NCI-H1417 (cell line): ENCODE data around the gene HFE.
"Not testable (repeated sequence)": the region's sequence is repeated elsewhere in the genome, so short reads cannot be mapped to it uniquely, and the experiment has no call there.

Experiments used
- DNase-seq, 3 experiments: peaks; one replicate each; lab custom pipeline; 2025; lab: John Stamatoyannopoulos, UW

HFE gene, protein sequence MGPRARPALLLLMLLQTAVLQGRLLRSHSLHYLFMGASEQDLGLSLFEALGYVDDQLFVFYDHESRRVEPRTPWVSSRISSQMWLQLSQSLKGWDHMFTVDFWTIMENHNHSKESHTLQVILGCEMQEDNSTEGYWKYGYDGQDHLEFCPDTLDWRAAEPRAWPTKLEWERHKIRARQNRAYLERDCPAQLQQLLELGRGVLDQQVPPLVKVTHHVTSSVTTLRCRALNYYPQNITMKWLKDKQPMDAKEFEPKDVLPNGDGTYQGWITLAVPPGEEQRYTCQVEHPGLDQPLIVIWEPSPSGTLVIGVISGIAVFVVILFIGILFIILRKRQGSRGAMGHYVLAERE

DNA sequence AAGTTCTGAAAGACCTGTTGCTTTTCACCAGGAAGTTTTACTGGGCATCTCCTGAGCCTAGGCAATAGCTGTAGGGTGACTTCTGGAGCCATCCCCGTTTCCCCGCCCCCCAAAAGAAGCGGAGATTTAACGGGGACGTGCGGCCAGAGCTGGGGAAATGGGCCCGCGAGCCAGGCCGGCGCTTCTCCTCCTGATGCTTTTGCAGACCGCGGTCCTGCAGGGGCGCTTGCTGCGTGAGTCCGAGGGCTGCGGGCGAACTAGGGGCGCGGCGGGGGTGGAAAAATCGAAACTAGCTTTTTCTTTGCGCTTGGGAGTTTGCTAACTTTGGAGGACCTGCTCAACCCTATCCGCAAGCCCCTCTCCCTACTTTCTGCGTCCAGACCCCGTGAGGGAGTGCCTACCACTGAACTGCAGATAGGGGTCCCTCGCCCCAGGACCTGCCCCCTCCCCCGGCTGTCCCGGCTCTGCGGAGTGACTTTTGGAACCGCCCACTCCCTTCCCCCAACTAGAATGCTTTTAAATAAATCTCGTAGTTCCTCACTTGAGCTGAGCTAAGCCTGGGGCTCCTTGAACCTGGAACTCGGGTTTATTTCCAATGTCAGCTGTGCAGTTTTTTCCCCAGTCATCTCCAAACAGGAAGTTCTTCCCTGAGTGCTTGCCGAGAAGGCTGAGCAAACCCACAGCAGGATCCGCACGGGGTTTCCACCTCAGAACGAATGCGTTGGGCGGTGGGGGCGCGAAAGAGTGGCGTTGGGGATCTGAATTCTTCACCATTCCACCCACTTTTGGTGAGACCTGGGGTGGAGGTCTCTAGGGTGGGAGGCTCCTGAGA is at the start of gene HFE:
Gene HFE, plus strand, starts transcription at position 146 of the 832 bp plus-strand sequence. Its CDS starts 12 bp downstream, at position 158.
- no peak for DNase-seq

DNA sequence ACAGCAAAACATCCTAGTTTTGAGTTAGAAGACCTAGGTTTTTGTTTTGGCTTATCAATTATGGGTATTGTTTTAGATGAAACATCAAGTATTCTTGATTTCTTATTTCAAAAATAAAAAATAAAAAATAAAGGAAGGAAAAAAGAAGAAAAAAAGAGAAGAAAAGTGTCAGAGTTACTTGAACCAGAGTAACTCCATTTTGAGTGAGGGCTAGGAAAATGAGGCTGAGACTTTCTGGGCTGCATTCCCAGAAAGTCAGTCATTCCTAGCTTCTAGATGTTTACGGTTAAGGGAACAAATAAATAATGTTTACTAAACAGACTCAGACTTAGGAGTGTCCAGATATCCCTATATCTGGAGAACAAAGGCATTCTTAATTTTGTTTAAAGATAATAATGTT is 45.3 kb upstream of the HFE start:
- DNase-seq: no peak

DNA sequence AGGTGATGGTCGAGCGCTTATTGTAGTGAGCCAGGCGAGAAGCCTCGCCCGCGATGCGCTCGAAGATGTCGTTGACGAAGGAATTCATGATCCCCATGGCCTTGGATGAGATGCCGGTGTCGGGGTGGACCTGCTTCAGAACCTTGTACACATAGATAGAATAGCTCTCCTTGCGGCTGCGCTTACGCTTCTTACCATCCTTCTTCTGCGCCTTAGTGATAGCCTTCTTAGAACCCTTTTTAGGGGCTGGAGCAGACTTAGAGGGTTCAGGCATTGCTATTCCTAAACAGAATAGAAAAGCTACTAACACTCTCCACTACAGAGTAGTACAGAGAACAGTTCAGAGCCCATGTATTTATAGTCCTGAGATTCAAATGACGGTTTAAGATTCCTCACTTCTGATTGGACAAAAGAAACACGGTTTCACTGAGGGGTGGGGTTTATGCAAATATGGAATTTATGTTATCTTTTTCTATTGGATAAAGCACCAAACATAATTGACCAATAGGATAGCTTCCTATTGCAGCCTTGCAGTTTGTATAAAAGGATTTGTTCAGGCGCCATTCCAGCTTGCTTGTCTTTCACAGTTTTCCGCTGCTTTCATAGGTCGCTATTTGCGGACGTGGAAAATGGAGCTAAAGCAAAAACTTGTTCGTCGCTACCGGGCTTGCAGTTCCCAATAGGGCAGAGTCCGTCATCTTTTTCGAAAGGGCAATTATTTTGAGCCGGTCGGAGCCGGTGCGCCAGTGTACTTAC is 43.7 kb upstream of the HFE start:
- peak; percentile 73 to 93 (median 87) for DNase-seq

DNA sequence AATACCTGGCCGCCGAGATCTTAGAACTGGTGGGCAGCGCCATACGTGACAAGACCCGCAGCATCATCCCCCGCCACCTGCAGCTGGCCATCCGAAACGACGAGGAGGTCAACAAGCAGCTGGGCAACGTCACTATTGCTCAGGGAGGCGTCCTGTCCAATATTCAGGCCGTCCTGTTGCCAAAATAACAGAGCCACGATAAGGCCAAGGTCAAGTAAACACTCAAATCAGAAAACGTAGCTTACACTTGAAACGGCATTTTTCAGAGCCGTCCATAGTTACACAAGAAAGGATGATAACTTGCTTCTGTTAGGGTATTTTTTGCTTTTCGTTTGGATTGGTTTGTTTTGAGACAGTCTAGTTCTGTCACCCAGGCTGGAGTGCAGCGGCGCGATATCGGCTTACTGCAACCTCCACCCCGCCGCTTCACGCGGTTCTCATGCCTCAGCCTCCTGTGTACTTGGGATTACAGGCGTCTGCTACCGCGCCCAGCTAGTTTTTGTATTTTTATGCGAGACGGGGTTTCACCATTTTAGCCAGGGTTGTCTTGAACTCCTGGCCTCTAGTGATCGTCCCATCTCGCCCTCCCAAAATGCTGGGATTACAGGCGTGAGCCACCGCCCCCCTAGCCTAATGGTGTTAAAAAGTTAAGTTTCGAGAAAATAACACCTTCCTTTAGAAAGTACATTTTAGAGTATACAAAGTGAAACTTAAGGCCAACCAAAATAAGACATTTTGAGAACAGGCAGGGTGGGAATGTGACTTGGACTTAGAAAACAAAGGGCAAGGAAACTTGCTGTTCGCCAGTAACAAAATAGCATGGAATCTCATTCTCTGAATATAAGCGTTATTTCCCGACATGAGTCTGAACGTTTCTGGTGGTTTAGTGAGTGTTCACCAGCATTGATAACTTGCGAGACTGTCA is 42.8 kb upstream of the HFE start:
- DNase-seq: peak in 2 of 3 experiments; percentile 47 to 72

DNA sequence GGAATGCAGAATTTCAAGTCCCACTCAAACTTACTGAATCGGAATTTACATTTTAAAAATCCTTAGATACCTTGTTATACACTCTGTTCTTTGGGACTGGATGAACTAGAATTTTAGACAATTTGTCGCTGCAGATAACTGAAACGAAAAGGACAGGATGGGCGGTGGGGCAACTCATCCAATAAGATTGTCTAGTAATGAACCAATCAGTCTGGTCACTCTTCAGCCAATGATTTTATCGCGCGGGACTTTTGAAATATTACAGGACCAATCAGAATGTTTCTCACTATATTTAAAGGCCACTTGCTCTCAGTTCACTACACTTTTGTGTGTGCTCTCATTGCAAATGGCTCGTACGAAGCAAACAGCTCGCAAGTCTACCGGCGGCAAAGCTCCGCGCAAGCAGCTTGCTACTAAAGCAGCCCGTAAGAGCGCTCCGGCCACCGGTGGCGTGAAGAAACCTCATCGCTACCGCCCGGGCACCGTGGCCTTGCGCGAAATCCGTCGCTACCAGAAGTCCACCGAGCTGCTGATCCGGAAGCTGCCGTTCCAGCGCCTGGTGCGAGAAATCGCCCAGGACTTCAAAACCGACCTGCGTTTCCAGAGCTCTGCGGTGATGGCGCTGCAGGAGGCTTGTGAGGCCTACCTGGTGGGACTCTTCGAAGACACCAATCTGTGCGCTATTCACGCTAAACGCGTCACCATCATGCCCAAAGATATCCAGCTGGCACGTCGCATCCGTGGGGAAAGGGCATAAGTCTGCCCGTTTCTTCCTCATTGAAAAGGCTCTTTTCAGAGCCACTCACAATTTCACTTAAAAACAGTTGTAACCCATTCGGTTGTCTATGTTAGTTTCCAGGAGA is 41.9 kb upstream of the HFE start:
- DNase-seq: peak; percentile 90 to 98 (median 92)

DNA sequence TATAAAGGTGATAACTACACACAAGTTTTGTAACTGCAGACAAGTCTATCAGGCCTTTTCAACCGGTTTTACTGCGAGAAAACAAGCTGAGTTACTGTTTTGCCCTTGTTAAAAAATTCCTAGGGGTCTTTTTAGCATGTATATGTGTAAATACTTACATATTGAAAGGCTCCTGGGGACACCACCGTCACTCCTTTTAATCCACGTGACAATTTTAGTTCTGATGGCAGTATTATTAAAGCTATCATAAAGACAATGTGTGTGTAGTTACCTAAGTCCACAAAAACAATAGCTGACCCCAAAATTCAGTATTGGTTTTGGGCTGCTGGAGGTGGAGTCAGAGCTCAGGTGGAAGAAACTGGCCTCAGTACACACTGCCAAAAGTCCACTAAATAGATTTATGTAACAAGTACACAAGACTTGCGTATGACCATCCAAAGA is 41.3 kb upstream of the HFE start:
- DNase-seq: peak in 1 of 3 experiments; percentile 38

DNA sequence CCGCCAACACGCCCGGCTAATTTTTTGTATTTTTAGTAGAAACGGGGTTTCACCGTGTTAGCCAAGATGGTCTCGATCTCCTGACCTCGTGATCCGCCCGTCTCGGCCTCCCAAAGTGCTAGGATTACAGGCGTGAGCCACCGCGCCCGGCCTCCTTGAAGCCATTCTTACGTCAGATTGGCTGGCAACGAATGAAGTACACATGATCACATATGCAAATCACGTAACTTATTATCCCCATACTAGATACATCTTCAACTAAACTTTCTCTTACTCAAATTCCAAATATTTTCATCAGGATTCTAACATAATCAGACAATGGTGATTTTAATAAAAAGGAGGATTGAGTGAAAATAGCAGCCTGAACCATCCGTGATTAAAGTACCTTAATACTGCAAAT is 39.9 kb upstream of the HFE start:
- DNase-seq: not testable (repeated sequence)

DNA sequence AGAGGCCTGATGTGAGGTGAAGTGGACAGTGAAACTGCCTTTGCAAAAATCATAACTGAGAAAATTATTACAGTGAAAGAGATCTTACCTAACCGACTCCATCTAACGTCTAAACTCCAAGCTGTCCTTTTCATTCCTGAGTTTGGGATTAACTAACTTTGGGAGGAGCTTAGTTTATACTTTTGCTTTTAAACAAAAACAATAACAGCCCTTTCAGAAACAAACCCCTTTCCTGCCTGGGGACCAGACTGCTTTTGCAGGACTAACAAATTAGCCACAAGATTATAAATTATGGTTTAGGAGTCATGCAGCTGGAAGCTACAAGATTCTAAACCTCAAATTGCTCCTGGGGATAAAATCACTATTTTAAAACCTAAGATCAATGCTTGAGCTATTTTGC is 38.6 kb upstream of the HFE start:
- DNase-seq: no peak

DNA sequence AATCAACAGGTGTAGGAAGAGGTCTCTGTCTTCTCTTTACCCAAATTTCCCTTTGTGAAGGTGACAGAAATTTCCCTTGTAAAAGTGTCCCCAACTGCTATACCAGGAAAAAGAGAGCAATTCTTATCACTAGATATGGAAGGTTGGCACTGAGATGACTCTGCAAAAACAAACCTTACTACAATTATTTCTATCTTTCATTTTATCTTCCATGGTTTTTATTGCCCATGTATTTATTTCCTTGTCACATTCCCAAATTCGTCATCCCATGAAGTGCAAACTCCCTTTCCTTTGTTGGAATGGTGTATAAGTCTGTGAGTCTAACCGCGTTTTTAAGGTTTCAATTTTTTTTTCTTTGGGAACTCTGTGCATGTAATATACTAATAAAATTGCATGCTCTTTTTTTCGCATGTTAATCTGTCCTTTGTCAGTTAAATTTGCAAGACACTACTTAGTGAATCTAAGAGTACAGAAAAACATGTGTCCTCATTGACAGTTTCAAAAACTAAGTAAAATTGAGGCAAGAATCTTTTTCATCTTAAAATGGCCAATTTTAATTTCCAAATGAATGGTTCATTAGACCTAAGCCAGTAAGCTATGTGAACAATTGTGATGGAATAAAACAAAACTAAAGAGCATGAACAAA is 35.4 kb upstream of the HFE start:
- DNase-seq: no peak

DNA sequence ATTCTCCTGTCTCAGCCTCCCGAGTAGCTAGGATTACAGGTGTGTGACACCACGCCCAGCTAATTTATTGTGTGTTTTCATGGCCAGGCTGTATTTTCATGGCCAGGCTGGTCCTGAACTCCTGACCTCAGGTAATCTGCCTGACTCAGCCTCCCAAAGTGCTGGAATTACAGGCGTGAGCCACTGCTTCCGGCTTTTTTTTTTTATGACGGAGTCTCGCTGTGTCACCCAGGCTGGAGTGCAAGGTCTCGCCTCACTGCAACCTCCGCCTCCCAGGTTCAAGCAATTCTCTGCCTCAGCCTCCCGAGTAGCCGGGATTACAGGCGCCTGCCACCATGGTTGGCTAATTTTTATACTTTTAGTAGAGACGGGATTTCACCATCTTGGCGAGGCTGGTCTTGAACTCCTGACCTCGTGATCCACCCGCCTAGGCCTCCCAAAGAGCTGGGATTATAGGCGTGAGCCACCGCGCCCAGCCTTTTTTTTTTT is 34.4 kb upstream of the HFE start:
- DNase-seq: not testable (repeated sequence)

DNA sequence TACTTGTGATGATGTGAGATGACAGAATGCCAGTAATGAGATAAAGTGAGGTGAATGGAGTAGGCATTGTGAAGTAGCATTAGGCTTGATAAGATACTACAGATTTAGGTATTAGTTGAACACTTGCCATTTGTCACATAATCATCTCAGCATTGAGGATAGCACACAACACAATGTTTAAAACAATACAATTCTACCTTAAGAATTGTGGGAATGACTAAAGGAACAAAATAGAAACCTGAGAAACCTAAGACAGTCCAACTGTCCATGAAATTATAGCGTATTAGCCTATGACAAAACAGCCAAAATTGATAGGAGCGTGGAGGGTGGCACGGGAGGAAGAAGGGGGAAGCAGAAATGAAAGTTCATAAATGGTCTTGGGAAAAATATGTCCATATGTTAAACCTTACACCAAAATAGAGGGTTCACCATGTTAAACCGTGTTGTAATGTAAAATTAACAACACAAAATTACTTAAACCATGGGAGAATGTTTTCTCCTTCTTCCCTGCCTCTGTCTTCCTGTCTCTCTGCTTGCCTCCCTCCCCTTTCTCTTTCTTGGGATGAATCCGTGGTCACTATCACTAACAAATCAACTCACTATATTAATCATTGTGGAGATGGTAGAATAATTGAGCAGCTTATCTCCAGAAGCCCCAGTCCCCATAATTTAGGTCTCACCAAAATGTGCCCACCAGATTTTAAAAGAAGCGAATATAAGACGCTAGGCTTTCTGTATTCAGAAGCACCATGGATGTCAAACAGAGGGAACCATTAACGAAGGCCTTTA is 33.0 kb upstream of the HFE start:
- peak in 1 of 3 experiments; percentile 36 for DNase-seq

DNA sequence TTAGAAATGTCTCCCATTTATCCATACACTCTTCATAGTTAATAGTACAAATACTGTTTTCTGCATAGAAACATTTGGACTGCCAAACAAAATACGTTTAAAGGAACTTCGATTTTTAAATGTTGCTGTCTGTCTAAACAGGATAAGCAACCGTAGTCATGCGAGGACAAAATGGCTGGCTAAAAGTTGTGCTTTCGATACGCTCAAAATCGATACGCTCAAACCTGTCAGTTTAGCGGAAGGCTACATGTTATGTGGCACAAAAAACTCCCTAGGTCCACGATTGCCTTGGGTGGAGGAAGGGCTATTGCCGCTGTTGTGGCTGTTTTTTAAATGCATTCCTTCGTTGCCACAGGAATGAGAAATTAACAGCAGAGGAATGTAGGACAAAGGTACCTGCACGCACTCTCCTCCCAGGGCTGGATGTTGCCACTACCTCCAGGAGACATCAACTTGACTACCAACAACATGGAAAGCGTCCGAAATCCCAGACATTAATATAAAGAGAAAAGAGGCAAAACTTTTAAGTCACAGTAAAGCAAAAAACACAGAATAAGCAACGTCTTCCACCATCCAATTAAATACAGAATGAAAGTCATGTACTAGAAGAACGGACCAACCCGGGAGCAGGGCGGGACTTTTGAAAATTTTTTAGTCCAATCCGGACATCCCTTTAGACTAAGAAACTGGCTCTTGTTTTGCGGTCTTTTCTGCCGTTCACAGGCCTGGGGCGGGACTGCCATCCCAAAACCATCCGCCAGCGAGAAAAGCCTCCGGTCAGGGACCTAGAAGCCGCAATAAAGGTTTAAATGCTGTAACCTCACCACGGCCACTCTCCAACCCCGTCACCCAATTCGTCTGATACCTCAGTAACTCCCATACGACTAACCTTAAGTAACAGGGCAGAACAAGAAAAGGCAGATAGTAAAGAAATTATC is 32.2 kb upstream of the HFE start:
- DNase-seq: peak; percentile 84 to 93 (median 86)

DNA sequence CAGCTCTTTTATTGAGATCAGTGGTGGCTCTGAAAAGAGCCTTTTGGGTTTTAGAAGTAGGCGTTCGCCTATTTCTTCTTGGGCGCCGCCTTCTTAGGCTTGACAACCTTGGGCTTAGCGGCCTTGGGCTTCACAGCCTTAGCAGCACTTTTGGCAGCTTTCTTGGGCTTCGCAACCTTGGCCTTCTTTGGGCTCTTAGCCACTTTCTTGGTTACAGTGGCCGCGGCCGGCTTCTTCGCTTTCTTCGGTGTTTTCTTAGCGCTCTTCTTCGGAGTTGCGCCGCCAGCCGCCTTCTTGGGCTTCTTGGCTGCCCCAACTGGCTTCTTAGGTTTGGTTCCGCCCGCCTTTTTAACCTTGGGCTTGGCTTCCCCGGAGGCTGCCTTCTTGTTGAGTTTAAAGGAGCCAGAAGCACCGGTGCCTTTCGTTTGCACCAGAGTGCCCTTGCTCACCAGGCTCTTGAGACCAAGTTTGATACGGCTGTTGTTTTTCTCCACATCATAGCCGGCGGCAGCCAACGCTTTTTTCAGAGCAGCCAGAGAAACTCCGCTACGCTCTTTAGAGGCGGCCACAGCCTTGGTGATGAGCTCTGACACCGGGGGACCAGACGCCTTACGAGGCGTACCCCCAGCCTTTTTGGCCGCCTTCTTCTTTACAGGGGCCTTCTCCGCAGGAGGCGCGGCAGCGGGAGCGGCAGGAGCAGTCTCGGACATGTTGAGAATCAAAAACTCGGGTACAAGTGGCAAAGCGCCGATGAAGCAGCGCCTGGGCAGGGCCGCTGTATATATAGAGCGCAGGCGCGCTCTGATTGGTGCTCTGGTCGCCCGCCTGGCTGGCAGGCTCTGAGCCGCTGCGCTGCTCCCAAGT is 31.3 kb upstream of the HFE start:
- DNase-seq: peak; percentile 88 to 92 (median 89)

DNA sequence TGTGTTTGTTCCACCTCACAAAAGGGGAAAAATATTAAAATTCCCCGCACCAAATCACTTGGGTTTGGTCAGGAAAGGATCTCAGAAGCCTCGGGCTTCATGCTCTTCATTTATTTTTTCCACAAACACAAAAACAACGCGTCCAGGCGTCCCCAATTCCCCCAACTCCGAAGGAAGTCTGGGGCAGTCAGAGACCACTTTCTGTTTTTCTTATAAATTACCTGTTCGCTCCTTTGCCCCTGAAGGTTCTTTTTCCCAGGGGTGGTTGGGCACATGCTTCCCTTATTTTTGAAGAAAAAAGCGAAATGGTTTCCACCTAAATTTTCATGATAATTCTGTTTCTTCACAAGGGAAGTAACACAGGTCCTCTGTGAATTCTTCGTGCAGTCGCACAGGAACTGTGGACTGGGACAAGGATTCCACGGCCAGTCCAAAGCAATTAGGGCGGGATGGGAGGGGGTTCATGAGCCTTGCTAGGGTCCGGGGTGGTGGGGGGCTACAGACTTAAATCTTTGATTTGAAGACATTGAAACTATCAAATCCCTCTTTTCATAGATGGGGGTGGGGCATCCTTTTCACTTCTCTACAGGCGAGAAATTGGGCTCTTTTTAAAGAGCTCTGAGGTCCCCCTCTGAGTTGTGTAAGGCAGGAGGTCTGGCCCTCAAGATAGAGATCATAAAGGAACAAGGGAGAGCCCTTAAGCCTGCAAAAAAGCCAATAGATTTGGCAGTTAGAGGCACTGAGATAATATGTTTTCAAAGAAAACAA is 30.5 kb upstream of the HFE start:
- DNase-seq: peak; percentile 69 to 79 (median 74)

DNA sequence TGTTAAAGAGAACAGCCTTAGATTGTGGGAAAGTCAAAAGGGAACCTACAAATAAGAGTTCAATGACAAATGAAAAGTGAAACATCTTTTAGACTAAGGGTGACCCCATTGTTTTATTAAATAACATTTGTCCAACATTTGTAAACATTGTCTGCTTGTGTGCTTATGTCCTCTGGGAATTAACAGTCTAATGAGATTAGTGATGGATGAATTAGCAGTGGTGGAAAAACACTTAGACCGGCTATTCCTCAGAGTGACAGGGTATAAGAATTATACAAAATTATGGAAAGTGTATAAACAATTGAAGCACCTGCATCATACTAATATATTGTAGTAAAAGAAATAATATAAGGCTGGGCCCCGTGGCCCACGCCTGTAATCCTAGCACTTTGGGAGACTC is 29.3 kb upstream of the HFE start:
- DNase-seq: no peak
